Measurements from ENCODE around the gene RNASEH1. TPM values are rescaled to one million over a fixed set of nuclear protein-coding genes. Genes with fewer than 3 reads are reported as not detected.

RNASEH1 gene
- total RNA-seq, 1 experiment from 2014 or later = 38.2 TPM

GRCh38 chr2:3598912-3599854 is 41.0 kb upstream of the RNASEH1 start:
- TF ChIP-seq CBX3 (IDR thresholded peaks at IDR 0.05; ENCODE audit: low read depth) = no peak
- TF ChIP-seq JUND (IDR thresholded peaks at IDR 0.05) = no peak
- no peak for TF ChIP-seq YY1 (IDR thresholded peaks at IDR 0.05; ENCODE audit: extremely low read depth, insufficient replicate concordance, low read depth, low read length)
- no peak for TF ChIP-seq POLR2AphosphoS5 (IDR thresholded peaks at IDR 0.05; ENCODE audit: low read depth, low read length)
- no peak for TF ChIP-seq SIN3A (IDR thresholded peaks at IDR 0.05; ENCODE audit: low read depth)
- TF ChIP-seq REST (IDR thresholded peaks at IDR 0.05; ENCODE audit: low read depth) = no peak
- no peak for TF ChIP-seq ELF1 (IDR thresholded peaks at IDR 0.05; ENCODE audit: borderline replicate concordance, low read depth)
- TF ChIP-seq ZBTB33 (IDR thresholded peaks at IDR 0.05; ENCODE audit: extremely low read depth, insufficient replicate concordance, low read length) = no peak
- no peak for TF ChIP-seq TCF7L2 (IDR thresholded peaks at IDR 0.05; ENCODE audit: borderline replicate concordance, extremely low read depth, insufficient read depth, insufficient read length)
- no peak for TF ChIP-seq EZH2 (IDR thresholded peaks at IDR 0.05)
- no peak for TF ChIP-seq MAX (IDR thresholded peaks at IDR 0.05)
- no peak for TF ChIP-seq POLR2A (IDR thresholded peaks at IDR 0.05; ENCODE audit: borderline replicate concordance, extremely low read depth, insufficient read depth, insufficient read length)
- no peak for TF ChIP-seq CTCF (IDR thresholded peaks at IDR 0.05 in 2 of 3, conservative IDR thresholded peaks at IDR 0.05 in 1 of 3; ENCODE audit: borderline replicate concordance in 1 of 3, insufficient read depth in 1 of 3, low read depth in 2 of 3, low read length in 2 of 3)
- TF ChIP-seq ZFX (IDR thresholded peaks at IDR 0.05) = no peak
- no peak for TF ChIP-seq RAD21 (IDR thresholded peaks at IDR 0.05; ENCODE audit: low read depth)
- TF ChIP-seq EGR1 (IDR thresholded peaks at IDR 0.05; ENCODE audit: low read depth) = no peak
- TF ChIP-seq SRF (IDR thresholded peaks at IDR 0.05; ENCODE audit: low read depth) = no peak
- no peaks in the 10 kb centered on the region for H4K20me1 ChIP-seq (ENCODE audit: insufficient read depth)
- H3K27ac ChIP-seq (ENCODE audit: low read depth, low read length) = no peak overlapping the region
- no peaks in the 10 kb centered on the region for H3K36me3 ChIP-seq (ENCODE audit: control insufficient read depth in 1 of 2, insufficient read depth in 2 of 2, low read length in 2 of 2)
- ATAC-seq = no peak
- no peaks in the 10 kb centered on the region for H3K79me2 ChIP-seq (ENCODE audit: insufficient read depth, low read length)
- no peak overlapping the region for H3K4me2 ChIP-seq (ENCODE audit: low read length)
- H3K27me3 ChIP-seq (ENCODE audit: insufficient read depth, low read length) = no peaks in the 10 kb centered on the region
- no peak overlapping the region for H3K9ac ChIP-seq (ENCODE audit: low read length)
- no peak overlapping the region for H3K4me3 ChIP-seq (replicated peaks in 1 of 2; ENCODE audit: low read depth in 1 of 2, low read length in 2 of 2)
- no peaks in the 10 kb centered on the region; a peak in 1 of 4 replicates for H3K4me1 ChIP-seq (ENCODE audit: control insufficient read depth in 1 of 2, insufficient read depth in 2 of 2, low read length in 2 of 2)
- no peaks in the 10 kb centered on the region for H3K9me3 ChIP-seq (ENCODE audit: control insufficient read depth in 1 of 2, insufficient read depth in 1 of 2, low read depth in 1 of 2, low read length in 2 of 2)
- H3K9me2 ChIP-seq (ENCODE audit: insufficient read depth) = no peaks in the 10 kb centered on the region
- BruUV-seq (replicated peaks) = no TSS peak
- RAD21 ChIA-PET (ENCODE audit: low non-redundant PET in 1 of 2, low total read pairs in 2 of 2, uncharacterized antibody in 2 of 2, unreplicated experiment in 2 of 2) = no interaction called here
- intact Hi-C loops (cut with micrococcal nuclease) = no loop called here
- CTCF ChIA-PET = no interaction called here
- POLR2A ChIA-PET = no interaction called here
- H2AFZ ChIP-seq (ENCODE audit: low read depth, low read length, poor library complexity, severe bottlenecking) = no peak overlapping the region
- no peak for DNase-seq (ENCODE audit: low read depth, low spot score)
